ENCODE data around the gene THRAP3.

DNA sequence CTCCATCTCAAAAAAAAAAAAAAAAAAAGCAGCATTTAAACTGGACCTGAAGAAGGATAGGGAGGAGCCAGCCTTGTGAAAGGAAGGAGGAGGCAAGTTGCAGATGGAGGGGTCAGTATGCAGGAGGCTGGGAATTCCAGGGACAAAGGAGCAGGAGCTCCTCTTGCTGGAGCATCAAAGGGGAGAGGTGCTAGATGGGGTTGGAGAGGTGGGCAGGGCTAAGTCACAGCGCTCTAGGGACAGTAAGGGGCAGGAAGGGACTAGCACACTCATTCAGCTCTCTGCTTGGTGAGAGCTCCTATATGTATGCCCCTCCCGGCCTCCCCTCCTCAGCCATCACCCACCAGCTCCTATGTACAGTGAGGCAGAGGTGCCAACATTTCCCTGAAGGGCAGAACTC lies 41.5 kb upstream of the THRAP3 start:
- TF ChIP-seq POLR2A (IDR thresholded peaks at IDR 0.05; ENCODE audit: low read length) = no peak
- no peak for TF ChIP-seq GATA1 (IDR thresholded peaks at IDR 0.05; ENCODE audit: low read depth, low read length)
